ENCODE measurements around the gene PCGF2. TPM values are rescaled to one million over a fixed set of nuclear protein-coding genes. Genes with fewer than 3 reads are reported as not detected.

The PCGF2 gene
- total and polyA plus RNA-seq, 10 of the 15 experiments (the other 5 are each of a cell fraction or from before 2014, with no cell fraction given) = 2.7 to 35.6 (median 7.2) TPM

DNA sequence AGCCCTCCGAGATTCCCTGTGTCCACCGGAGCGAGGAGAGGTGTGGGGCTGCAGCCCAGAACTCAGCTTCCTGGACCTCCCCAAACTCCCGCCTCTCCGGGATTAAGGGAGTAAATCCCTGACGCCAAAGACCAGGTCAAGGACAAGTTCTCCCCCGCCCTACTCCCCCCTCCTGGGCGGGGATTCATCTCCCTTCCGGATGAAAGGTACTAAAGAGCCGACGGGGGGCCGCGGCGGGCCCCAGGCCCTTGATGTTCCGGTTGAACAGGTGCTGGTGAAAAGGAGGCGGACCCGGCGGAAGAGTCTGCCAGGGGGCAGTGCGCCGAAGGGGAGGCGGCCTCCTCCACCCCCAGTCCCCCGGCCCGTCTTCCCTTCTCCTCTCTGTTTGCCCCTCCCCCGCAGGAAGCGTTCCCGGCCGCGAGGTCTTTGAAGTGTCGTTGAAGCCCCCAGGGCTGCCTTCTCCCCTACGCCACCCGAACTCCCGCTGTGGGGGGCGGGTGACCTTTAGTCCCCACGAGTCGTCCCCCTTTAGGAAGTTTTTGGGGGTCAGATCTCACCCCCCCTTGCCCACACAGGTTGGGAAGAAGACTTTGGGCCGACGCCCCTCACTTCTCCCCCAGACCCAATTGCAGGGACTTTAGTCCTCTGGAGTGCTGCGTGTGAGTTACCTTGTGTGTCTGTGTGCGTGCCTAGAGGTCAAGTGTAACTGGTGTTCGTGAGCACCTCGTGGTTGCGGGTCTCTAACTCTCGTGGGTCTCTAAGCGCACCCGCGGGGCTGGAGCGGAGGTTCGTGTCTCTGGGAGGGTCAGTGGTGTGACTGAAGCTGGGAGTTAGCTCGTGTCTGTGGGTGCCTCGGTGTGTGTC lies 44.2 kb downstream of the PCGF2 start (continued):
- TF ChIP-seq EZH2 (IDR thresholded peaks at IDR 0.05; ENCODE audit: borderline replicate concordance, control insufficient read depth, low read depth, low read length) = no peak
- peak; percentile 87 for TF ChIP-seq IKZF1 (conservative IDR thresholded peaks at IDR 0.05)
- TF ChIP-seq JUNB (IDR thresholded peaks at IDR 0.05) = no peak
- TF ChIP-seq, protein P1, sequence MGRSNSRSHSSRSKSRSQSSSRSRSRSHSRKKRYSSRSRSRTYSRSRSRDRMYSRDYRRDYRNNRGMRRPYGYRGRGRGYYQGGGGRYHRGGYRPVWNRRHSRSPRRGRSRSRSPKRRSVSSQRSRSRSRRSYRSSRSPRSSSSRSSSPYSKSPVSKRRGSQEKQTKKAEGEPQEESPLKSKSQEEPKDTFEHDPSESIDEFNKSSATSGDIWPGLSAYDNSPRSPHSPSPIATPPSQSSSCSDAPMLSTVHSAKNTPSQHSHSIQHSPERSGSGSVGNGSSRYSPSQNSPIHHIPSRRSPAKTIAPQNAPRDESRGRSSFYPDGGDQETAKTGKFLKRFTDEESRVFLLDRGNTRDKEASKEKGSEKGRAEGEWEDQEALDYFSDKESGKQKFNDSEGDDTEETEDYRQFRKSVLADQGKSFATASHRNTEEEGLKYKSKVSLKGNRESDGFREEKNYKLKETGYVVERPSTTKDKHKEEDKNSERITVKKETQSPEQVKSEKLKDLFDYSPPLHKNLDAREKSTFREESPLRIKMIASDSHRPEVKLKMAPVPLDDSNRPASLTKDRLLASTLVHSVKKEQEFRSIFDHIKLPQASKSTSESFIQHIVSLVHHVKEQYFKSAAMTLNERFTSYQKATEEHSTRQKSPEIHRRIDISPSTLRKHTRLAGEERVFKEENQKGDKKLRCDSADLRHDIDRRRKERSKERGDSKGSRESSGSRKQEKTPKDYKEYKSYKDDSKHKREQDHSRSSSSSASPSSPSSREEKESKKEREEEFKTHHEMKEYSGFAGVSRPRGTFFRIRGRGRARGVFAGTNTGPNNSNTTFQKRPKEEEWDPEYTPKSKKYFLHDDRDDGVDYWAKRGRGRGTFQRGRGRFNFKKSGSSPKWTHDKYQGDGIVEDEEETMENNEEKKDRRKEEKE (IDR thresholded peaks at IDR 0.05) = no peak
- TF ChIP-seq, protein P2, sequence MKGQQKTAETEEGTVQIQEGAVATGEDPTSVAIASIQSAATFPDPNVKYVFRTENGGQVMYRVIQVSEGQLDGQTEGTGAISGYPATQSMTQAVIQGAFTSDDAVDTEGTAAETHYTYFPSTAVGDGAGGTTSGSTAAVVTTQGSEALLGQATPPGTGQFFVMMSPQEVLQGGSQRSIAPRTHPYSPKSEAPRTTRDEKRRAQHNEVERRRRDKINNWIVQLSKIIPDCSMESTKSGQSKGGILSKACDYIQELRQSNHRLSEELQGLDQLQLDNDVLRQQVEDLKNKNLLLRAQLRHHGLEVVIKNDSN (IDR thresholded peaks at IDR 0.05; ENCODE audit: borderline replicate concordance, extremely low read length, insufficient read depth, low read depth, low read length) = no peak
- TF ChIP-seq ZNF274 (IDR thresholded peaks at IDR 0.05; ENCODE audit: insufficient read depth, insufficient read length) = no peak
- TF ChIP-seq, protein P3, sequence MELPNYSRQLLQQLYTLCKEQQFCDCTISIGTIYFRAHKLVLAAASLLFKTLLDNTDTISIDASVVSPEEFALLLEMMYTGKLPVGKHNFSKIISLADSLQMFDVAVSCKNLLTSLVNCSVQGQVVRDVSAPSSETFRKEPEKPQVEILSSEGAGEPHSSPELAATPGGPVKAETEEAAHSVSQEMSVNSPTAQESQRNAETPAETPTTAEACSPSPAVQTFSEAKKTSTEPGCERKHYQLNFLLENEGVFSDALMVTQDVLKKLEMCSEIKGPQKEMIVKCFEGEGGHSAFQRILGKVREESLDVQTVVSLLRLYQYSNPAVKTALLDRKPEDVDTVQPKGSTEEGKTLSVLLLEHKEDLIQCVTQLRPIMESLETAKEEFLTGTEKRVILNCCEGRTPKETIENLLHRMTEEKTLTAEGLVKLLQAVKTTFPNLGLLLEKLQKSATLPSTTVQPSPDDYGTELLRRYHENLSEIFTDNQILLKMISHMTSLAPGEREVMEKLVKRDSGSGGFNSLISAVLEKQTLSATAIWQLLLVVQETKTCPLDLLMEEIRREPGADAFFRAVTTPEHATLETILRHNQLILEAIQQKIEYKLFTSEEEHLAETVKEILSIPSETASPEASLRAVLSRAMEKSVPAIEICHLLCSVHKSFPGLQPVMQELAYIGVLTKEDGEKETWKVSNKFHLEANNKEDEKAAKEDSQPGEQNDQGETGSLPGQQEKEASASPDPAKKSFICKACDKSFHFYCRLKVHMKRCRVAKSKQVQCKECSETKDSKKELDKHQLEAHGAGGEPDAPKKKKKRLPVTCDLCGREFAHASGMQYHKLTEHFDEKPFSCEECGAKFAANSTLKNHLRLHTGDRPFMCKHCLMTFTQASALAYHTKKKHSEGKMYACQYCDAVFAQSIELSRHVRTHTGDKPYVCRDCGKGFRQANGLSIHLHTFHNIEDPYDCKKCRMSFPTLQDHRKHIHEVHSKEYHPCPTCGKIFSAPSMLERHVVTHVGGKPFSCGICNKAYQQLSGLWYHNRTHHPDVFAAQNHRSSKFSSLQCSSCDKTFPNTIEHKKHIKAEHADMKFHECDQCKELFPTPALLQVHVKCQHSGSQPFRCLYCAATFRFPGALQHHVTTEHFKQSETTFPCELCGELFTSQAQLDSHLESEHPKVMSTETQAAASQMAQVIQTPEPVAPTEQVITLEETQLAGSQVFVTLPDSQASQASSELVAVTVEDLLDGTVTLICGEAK (IDR thresholded peaks at IDR 0.05; ENCODE audit: borderline replicate concordance) = peak; percentile 56; the same call in 1 of the 2 replicates
- TF ChIP-seq YY1 (IDR thresholded peaks at IDR 0.05; ENCODE audit: low read depth, low read length) = no peak
- TF ChIP-seq CBFB (IDR thresholded peaks at IDR 0.05; ENCODE audit: low read depth) = peak; percentile 20; the same call in 1 of the 2 replicates
- TF ChIP-seq, protein P4, sequence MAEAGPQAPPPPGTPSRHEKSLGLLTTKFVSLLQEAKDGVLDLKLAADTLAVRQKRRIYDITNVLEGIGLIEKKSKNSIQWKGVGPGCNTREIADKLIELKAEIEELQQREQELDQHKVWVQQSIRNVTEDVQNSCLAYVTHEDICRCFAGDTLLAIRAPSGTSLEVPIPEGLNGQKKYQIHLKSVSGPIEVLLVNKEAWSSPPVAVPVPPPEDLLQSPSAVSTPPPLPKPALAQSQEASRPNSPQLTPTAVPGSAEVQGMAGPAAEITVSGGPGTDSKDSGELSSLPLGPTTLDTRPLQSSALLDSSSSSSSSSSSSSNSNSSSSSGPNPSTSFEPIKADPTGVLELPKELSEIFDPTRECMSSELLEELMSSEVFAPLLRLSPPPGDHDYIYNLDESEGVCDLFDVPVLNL (IDR thresholded peaks at IDR 0.05; ENCODE audit: low read depth, low read length) = no peak
- no peak for TF ChIP-seq STAT1 (conservative IDR thresholded peaks at IDR 0.05)
- no peak for TF ChIP-seq WRNIP1 (IDR thresholded peaks at IDR 0.05; ENCODE audit: borderline replicate concordance, low read depth, low read length)
- TF ChIP-seq SREBF1 (IDR thresholded peaks at IDR 0.05; ENCODE audit: low read length) = 0 out of 2 replicates have a peak, but pooled peaks have one; percentile 18
- TF ChIP-seq TBL1XR1 (IDR thresholded peaks at IDR 0.05; ENCODE audit: low read depth, low read length) = no peak
- no peak; the same call in none of the 2 replicates for TF ChIP-seq LARP7 (IDR thresholded peaks at IDR 0.05)
- TF ChIP-seq KDM1A (IDR thresholded peaks at IDR 0.05; ENCODE audit: borderline replicate concordance) = no peak
- TF ChIP-seq NFXL1 (IDR thresholded peaks at IDR 0.05; ENCODE audit: borderline replicate concordance) = no peak
- no peak; the same call in 2 of the 3 replicates for TF ChIP-seq POU2F2 (IDR thresholded peaks at IDR 0.05; ENCODE audit: borderline replicate concordance, low read depth, low read length)
- no peak for TF ChIP-seq CREB1 (IDR thresholded peaks at IDR 0.05; ENCODE audit: low read depth)
- TF ChIP-seq MTA2 (IDR thresholded peaks at IDR 0.05; ENCODE audit: low read depth) = 0 out of 2 replicates have a peak, but pooled peaks have one; percentile 45

Measured in GM12878 (cell line).